ENCODE measurements around the gene AGAP9.
A peak's percentile ranks its signal among the peaks of the same experiment; 100 is the strongest.
"Not testable (repeated sequence)": the region's sequence is repeated elsewhere in the genome, so short reads cannot be mapped to it uniquely, and the experiment has no call there.

Gene AGAP9

GRCh38 chr10:47467957-47468356 is 55.5 kb downstream of the AGAP9 start:
- not testable (repeated sequence) for H3K4me1 ChIP-seq (ENCODE audit: control insufficient read depth, insufficient read depth, low read depth, low read length); H3K9ac ChIP-seq (ENCODE audit: low read length); H2AFZ ChIP-seq (ENCODE audit: low read depth, low read length); DNase-seq; H4K8ac ChIP-seq (ENCODE audit: low read length); H2BK120ac ChIP-seq (ENCODE audit: low read depth, low read length); H3K23ac ChIP-seq (ENCODE audit: low read length in 2 of 2); H3K4ac ChIP-seq (ENCODE audit: low read depth in 1 of 2, low read length in 2 of 2); H2BK15ac ChIP-seq (ENCODE audit: low read depth, poor library complexity, severe bottlenecking); H3K79me1 ChIP-seq (replicated peaks; ENCODE audit: low read length, poor library complexity, severe bottlenecking); H2AK5ac ChIP-seq (ENCODE audit: low read length, severe bottlenecking); H3K36me3 ChIP-seq (ENCODE audit: control insufficient read depth in 1 of 2, insufficient read depth in 2 of 2, low read depth in 1 of 2, low read length in 2 of 2); H3K18ac ChIP-seq (ENCODE audit: low read depth in 1 of 2, low read length in 2 of 2); H3K27ac ChIP-seq (ENCODE audit: low read length, poor library complexity, severe bottlenecking); H2BK5ac ChIP-seq (ENCODE audit: low read depth, low read length, poor library complexity, severe bottlenecking); H3K27me3 ChIP-seq (ENCODE audit: control insufficient read depth in 1 of 2, insufficient read depth in 1 of 2, low read length in 2 of 2); H4K91ac ChIP-seq (ENCODE audit: low read length); H2BK12ac ChIP-seq (ENCODE audit: low read length in 2 of 2); H3K9me3 ChIP-seq (ENCODE audit: control insufficient read depth, low read length); H3K4me2 ChIP-seq (ENCODE audit: low read length, poor library complexity, severe bottlenecking); H3K14ac ChIP-seq (ENCODE audit: low read length in 2 of 2); H3K4me3 ChIP-seq (ENCODE audit: insufficient read depth in 1 of 2, low read depth in 1 of 2, low read length in 2 of 2)
- WGBS = 100% methylated on average over 5 of the region's 7 CpGs

- H4K91ac ChIP-seq (ENCODE audit: low read length); DNase-seq; H3K23ac ChIP-seq (ENCODE audit: low read length in 2 of 2); H2BK5ac ChIP-seq (ENCODE audit: low read depth, low read length, poor library complexity, severe bottlenecking); H3K4ac ChIP-seq (ENCODE audit: low read depth in 1 of 2, low read length in 2 of 2); H3K27me3 ChIP-seq (ENCODE audit: control insufficient read depth in 1 of 2, insufficient read depth in 1 of 2, low read length in 2 of 2); H3K14ac ChIP-seq (ENCODE audit: low read length in 2 of 2); H3K36me3 ChIP-seq (ENCODE audit: control insufficient read depth in 1 of 2, insufficient read depth in 2 of 2, low read depth in 1 of 2, low read length in 2 of 2); H4K8ac ChIP-seq (ENCODE audit: low read length); H3K9me3 ChIP-seq (ENCODE audit: control insufficient read depth, low read length); H3K4me1 ChIP-seq (ENCODE audit: control insufficient read depth, insufficient read depth, low read depth, low read length); H3K9ac ChIP-seq (ENCODE audit: low read length); H3K4me2 ChIP-seq (ENCODE audit: low read length, poor library complexity, severe bottlenecking); H2BK120ac ChIP-seq (ENCODE audit: low read depth, low read length); H2BK15ac ChIP-seq (ENCODE audit: low read depth, poor library complexity, severe bottlenecking); H2BK12ac ChIP-seq (ENCODE audit: low read length in 2 of 2); H2AK5ac ChIP-seq (ENCODE audit: low read length, severe bottlenecking); H3K4me3 ChIP-seq (ENCODE audit: insufficient read depth in 1 of 2, low read depth in 1 of 2, low read length in 2 of 2); H2AFZ ChIP-seq (ENCODE audit: low read depth, low read length); H3K79me1 ChIP-seq (replicated peaks; ENCODE audit: low read length, poor library complexity, severe bottlenecking); H3K27ac ChIP-seq (ENCODE audit: low read length, poor library complexity, severe bottlenecking): not testable (repeated sequence)
- WGBS = 100% methylated on average over 1 of the region's 5 CpGs
- H3K18ac ChIP-seq (ENCODE audit: low read depth in 1 of 2, low read length in 2 of 2) = peak overlapping the region in 1 of 2 experiments; percentile 48
Measured at GRCh38 chr10:47467458-47467857, 56.0 kb downstream of the AGAP9 start.

DNA sequence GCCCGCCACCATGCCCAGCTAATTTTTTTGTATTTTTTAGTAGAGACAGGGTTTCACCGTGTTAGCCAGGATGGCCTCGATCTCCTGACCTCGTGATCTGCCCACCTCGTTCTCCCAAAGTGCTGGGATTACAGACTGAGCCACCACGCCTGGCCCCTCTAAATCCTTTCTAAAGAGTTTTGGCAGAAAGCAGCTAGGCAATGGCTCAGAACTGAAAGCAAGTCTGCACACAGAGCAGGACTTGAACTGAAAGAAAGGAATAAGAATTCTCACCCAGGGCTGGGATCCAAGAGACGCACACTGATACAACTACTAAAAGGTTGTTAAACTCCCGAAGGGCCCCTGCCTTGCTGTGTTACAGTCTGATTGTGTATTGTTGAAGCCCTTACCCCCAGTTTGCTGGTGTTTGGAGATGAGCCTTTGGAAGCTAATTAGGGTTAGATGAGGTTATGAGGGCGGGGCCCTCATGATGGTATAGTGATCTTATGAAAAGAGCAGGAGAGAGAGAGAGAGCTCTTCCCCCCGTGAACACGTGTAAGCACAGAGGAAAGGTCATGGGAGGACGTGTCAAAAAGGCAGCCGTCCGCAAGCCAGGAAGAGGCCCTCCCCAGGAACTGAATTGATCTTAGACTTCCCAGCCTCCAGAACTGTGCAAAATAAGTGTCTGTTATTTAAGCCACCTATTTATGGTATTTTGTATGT is 58.1 kb downstream of the AGAP9 start:
- not testable (repeated sequence) for H3K4me3 ChIP-seq (ENCODE audit: insufficient read depth in 1 of 2, low read depth in 1 of 2, low read length in 2 of 2); H3K23ac ChIP-seq (ENCODE audit: low read length in 2 of 2); H3K4ac ChIP-seq (ENCODE audit: low read depth in 1 of 2, low read length in 2 of 2); H2BK120ac ChIP-seq (ENCODE audit: low read depth, low read length); H2AFZ ChIP-seq (ENCODE audit: low read depth, low read length); H3K9ac ChIP-seq (ENCODE audit: low read length); H3K4me1 ChIP-seq (ENCODE audit: control insufficient read depth, insufficient read depth, low read depth, low read length); H4K8ac ChIP-seq (ENCODE audit: low read length); H3K9me3 ChIP-seq (ENCODE audit: control insufficient read depth, low read length); H2AK5ac ChIP-seq (ENCODE audit: low read length, severe bottlenecking); H2BK12ac ChIP-seq (ENCODE audit: low read length in 2 of 2); H2BK5ac ChIP-seq (ENCODE audit: low read depth, low read length, poor library complexity, severe bottlenecking); H3K18ac ChIP-seq (ENCODE audit: low read depth in 1 of 2, low read length in 2 of 2); H3K27ac ChIP-seq (ENCODE audit: low read length, poor library complexity, severe bottlenecking); H3K4me2 ChIP-seq (ENCODE audit: low read length, poor library complexity, severe bottlenecking); DNase-seq; H4K91ac ChIP-seq (ENCODE audit: low read length); H3K36me3 ChIP-seq (ENCODE audit: control insufficient read depth in 1 of 2, insufficient read depth in 2 of 2, low read depth in 1 of 2, low read length in 2 of 2); H3K27me3 ChIP-seq (ENCODE audit: control insufficient read depth in 1 of 2, insufficient read depth in 1 of 2, low read length in 2 of 2); H3K79me1 ChIP-seq (replicated peaks; ENCODE audit: low read length, poor library complexity, severe bottlenecking); H3K14ac ChIP-seq (ENCODE audit: low read length in 2 of 2); H2BK15ac ChIP-seq (ENCODE audit: low read depth, poor library complexity, severe bottlenecking)
- WGBS = 96% methylated on average over 8 of the region's 14 CpGs

DNA sequence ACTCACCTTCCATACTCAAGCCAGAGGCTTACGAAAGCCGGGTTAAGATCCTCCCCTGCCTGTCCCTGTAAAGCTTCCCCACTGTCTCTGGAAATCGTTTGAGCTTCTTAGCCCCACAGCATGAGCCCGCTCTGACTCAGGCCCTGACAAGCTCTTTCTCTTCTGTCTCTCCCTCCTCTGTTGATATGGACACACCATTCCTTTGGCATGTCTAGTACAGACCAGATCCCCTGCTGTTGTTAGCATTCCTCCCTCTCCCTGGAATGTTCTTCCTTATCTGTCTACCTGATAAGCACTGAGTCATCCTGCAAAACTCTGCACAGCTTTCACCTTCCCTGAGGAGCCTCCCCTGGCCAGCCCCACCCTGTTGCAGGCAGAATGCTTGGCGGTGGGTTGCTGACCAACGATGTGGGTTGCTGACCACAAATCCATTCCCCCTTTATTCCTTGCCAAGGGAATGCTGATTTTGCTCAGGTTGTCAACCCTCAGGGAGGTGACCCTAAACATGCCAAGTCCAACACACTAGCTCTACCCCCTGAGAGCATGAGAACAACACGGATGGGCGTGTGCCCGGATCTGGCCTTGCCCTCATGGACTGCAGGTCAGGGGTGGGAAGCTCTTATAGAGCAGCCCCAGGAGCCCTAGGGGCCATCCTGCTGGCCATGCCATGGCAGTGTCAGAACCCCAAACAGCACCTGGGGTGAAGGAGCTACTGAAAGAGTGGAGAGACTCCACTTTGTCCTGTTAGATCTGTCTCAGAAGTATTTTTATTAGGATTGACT is 60.7 kb downstream of the AGAP9 start:
- not testable (repeated sequence) for H3K36me3 ChIP-seq (ENCODE audit: control insufficient read depth in 1 of 2, insufficient read depth in 2 of 2, low read depth in 1 of 2, low read length in 2 of 2)

More for the DNA sequence above, 60.7 kb downstream of the AGAP9 start:
- not testable (repeated sequence) for H3K23ac ChIP-seq (ENCODE audit: low read length in 2 of 2); DNase-seq; H2AFZ ChIP-seq (ENCODE audit: low read depth, low read length); H3K27me3 ChIP-seq (ENCODE audit: control insufficient read depth in 1 of 2, insufficient read depth in 1 of 2, low read length in 2 of 2); H3K14ac ChIP-seq (ENCODE audit: low read length in 2 of 2); H3K9ac ChIP-seq (ENCODE audit: low read length); H4K8ac ChIP-seq (ENCODE audit: low read length); H3K4me3 ChIP-seq (ENCODE audit: insufficient read depth in 1 of 2, low read depth in 1 of 2, low read length in 2 of 2); H3K4me1 ChIP-seq (ENCODE audit: control insufficient read depth, insufficient read depth, low read depth, low read length); H3K18ac ChIP-seq (ENCODE audit: low read depth in 1 of 2, low read length in 2 of 2); H3K79me1 ChIP-seq (replicated peaks; ENCODE audit: low read length, poor library complexity, severe bottlenecking); H2BK15ac ChIP-seq (ENCODE audit: low read depth, poor library complexity, severe bottlenecking); H2AK5ac ChIP-seq (ENCODE audit: low read length, severe bottlenecking); H2BK120ac ChIP-seq (ENCODE audit: low read depth, low read length); H3K4ac ChIP-seq (ENCODE audit: low read depth in 1 of 2, low read length in 2 of 2); H3K9me3 ChIP-seq (ENCODE audit: control insufficient read depth, low read length); H3K4me2 ChIP-seq (ENCODE audit: low read length, poor library complexity, severe bottlenecking); H3K27ac ChIP-seq (ENCODE audit: low read length, poor library complexity, severe bottlenecking); H2BK12ac ChIP-seq (ENCODE audit: low read length in 2 of 2); H2BK5ac ChIP-seq (ENCODE audit: low read depth, low read length, poor library complexity, severe bottlenecking); H4K91ac ChIP-seq (ENCODE audit: low read length)
- WGBS = no CpG with 5 or more reads among the region's 9 CpGs
